CD8-positive, alpha-beta memory T cell (primary cell): Measurements from ENCODE around the gene BNC2. TPM values are rescaled to one million over a fixed set of nuclear protein-coding genes. Genes with fewer than 3 reads are reported as not detected.

Experiments
- CTCF ChIA-PET: fragments of 350-600 bp; sonication (Branson Sonifier 250); formaldehyde crosslinking; loops from one replicate; lab custom pipeline; 2021; ENCODE audit warnings: antibody characterized with exemption; lab: Charles Lee
- POLR2A ChIA-PET: fragments of 350-600 bp; sonication (Branson Sonifier 250); formaldehyde crosslinking; loops from one replicate; lab custom pipeline; 2021; ENCODE audit warnings: antibody characterized with exemption; lab: Charles Lee
- DNase-seq, 5 donors: peaks; one replicate each; pipeline versions ENCODE4 v3.0.0 to v3.0.0-alpha.2; 2020 to 2022; ENCODE audit warnings: mixed read lengths in 1 of 5
- H3K27ac ChIP-seq: one replicate; pipeline ENCODE4 v1.7.0; 2013; ENCODE audit warnings: low read depth, mild to moderate bottlenecking, low read length, moderate library complexity
- H3K27me3 ChIP-seq: 2 replicates; pipeline ENCODE4 v1.7.0; 2013; ENCODE audit warnings: low read length, mild to moderate bottlenecking; ENCODE audit not compliant: insufficient read depth, poor library complexity, severe bottlenecking
- H3K36me3 ChIP-seq: 2 replicates; pipeline ENCODE4 v1.7.0; 2013; ENCODE audit warnings: mild to moderate bottlenecking, low read length, moderate library complexity; ENCODE audit not compliant: insufficient read depth
- H3K4me1 ChIP-seq: 2 replicates; pipeline ENCODE4 v1.7.0; 2013; ENCODE audit warnings: mild to moderate bottlenecking, low read length, moderate library complexity; ENCODE audit not compliant: insufficient read depth
- H3K4me3 ChIP-seq: 2 replicates; pipeline ENCODE4 v1.7.0; 2013; ENCODE audit warnings: mild to moderate bottlenecking, low read length
- H3K9me3 ChIP-seq: 2 replicates; pipeline ENCODE4 v1.7.0; 2013; ENCODE audit warnings: mild to moderate bottlenecking, low read length
- H3K27ac Mint-ChIP-seq, 8 donors: one replicate each; pipeline ENCODE4 v1.8.0; 2020 to 2021; ENCODE audit warnings: mixed read lengths in 8 of 8, mild to moderate bottlenecking in 6 of 8, inconsistent platforms in 3 of 8, moderate library complexity in 3 of 8
- H3K27me3 Mint-ChIP-seq, 2 donors: one replicate each; pipeline ENCODE4 v1.8.0; 2020 to 2021; ENCODE audit warnings: mixed read lengths in 2 of 2, mild to moderate bottlenecking in 1 of 2, moderate library complexity in 1 of 2
- H3K36me3 Mint-ChIP-seq, 3 donors: one replicate each; pipeline ENCODE4 v1.8.0; 2020 to 2021; ENCODE audit warnings: mixed read lengths in 3 of 3, inconsistent platforms in 1 of 3, mild to moderate bottlenecking in 1 of 3
- H3K4me1 Mint-ChIP-seq, 3 donors: one replicate each; pipeline ENCODE4 v1.8.0; 2020 to 2021; ENCODE audit warnings: mixed read lengths in 3 of 3, inconsistent platforms in 1 of 3, mild to moderate bottlenecking in 1 of 3
- H3K4me3 Mint-ChIP-seq, 7 donors: one replicate each; pipeline ENCODE4 v1.8.0; 2020 to 2021; ENCODE audit warnings: mixed read lengths in 7 of 7, mild to moderate bottlenecking in 6 of 7, moderate library complexity in 4 of 7, inconsistent platforms in 2 of 7
- H3K9me3 Mint-ChIP-seq, 5 donors: one replicate each; pipeline ENCODE4 v1.8.0; 2020 to 2022; ENCODE audit warnings: mixed read lengths in 5 of 5, mild to moderate bottlenecking in 3 of 5, moderate library complexity in 2 of 5, inconsistent platforms in 1 of 5
- polyA plus RNA-seq: library from polyadenylated mRNA; unstranded; fragments of 300-500 nt; fragmentation: Illumina TruSeq; gene quantifications from one replicate; pipeline ENCODE4 v1.2.3, GENCODE V29; 2021
- total RNA-seq, 2 experiments: library from RNA; stranded (reverse); gene quantifications; one replicate each; pipeline ENCODE4 v1.2.3, GENCODE V29; 2021

BNC2 gene
- total and polyA plus RNA-seq, 3 experiments from 2014 or later = 0.18 TPM; not detected in 2

GRCh38 chr9:16510482-16510881, 360.0 kb downstream of the BNC2 start:
- Histone ChIP-seq H3K36me3 (no peaks in the 10 kb centered on the region), H3K4me1 (no peaks in the 10 kb centered on the region), H3K27ac (no peak overlapping the region), H3K9me3 (no peaks in the 10 kb centered on the region), H3K27me3 (no peaks in the 10 kb centered on the region), H3K4me3 (no peak overlapping the region)
- H3K36me3 Mint-ChIP-seq = no peaks in the 10 kb centered on the region
- ChIA-PET POLR2A (no interaction called here), CTCF (no interaction called here)
- peaks cover 0 to 17% (median 5%) of the 10 kb centered on the region in 5 donors for H3K9me3 Mint-ChIP-seq
- no peak overlapping the region for H3K4me3 Mint-ChIP-seq
- no peak overlapping the region for H3K27ac Mint-ChIP-seq
- H3K4me1 Mint-ChIP-seq = no peaks in the 10 kb centered on the region
- H3K27me3 Mint-ChIP-seq = no peaks in the 10 kb centered on the region
- DNase-seq = no peak

- H3K27me3 ChIP-seq = no peaks in the 10 kb centered on the region
- POLR2A ChIA-PET = no interaction called here
- Mint-ChIP-seq H3K4me1 (no peaks in the 10 kb centered on the region), H3K36me3 (no peaks in the 10 kb centered on the region), H3K4me3 (no peak overlapping the region), H3K27ac (no peak overlapping the region), H3K27me3 (no peaks in the 10 kb centered on the region), H3K9me3 (peaks cover 0 to 17% (median 5%) of the 10 kb centered on the region in 5 donors)
- H3K4me3 ChIP-seq = no peak overlapping the region
- no peaks in the 10 kb centered on the region for H3K9me3 ChIP-seq
- H3K27ac ChIP-seq = no peak overlapping the region
- no peaks in the 10 kb centered on the region for H3K36me3 ChIP-seq
- no peak for DNase-seq
- H3K4me1 ChIP-seq = no peaks in the 10 kb centered on the region
- CTCF ChIA-PET = no interaction called here
Observed at GRCh38 chr9:16509997-16510396, 360.5 kb downstream of the BNC2 start.

DNA sequence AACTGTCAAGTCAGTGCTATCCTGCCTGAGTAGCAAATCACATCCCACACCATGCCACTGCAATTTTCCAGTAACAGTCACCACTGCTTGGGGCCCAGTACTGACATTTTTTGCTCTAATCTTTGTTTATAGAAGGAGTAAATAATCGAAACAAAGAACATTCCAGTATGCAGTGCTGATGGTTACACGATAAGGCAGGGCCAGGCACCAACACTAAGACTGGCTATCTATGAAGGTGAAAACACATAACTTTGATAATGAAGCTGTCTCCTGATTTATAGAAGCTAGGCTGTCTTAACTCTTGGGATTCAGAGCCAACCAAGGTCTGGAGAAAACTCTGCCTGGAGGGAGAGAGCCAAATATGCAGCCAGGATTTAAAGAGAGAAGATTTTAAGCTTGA, 365.3 kb downstream of the BNC2 start:
- H3K9me3 ChIP-seq = no peaks in the 10 kb centered on the region
- H3K27ac ChIP-seq = no peak overlapping the region
- H3K4me3 Mint-ChIP-seq = no peak overlapping the region
- no peaks in the 10 kb centered on the region for H3K27me3 ChIP-seq
- H3K4me1 ChIP-seq = no peaks in the 10 kb centered on the region
- ChIA-PET CTCF (no interaction called here), POLR2A (no interaction called here)
- no peaks in the 10 kb centered on the region for H3K27me3 Mint-ChIP-seq
- H3K4me1 Mint-ChIP-seq = no peaks in the 10 kb centered on the region
- no peak for DNase-seq
- no peak overlapping the region for H3K27ac Mint-ChIP-seq
- peaks cover 2 to 16% (median 5%) of the 10 kb centered on the region in 5 donors for H3K9me3 Mint-ChIP-seq
- no peaks in the 10 kb centered on the region for H3K36me3 ChIP-seq
- H3K4me3 ChIP-seq = no peak overlapping the region
- H3K36me3 Mint-ChIP-seq = no peaks in the 10 kb centered on the region

GRCh38 chr9:16501726-16502125, 368.7 kb downstream of the BNC2 start:
- H3K36me3 ChIP-seq = no peaks in the 10 kb centered on the region
- H3K4me1 Mint-ChIP-seq = no peaks in the 10 kb centered on the region
- ChIA-PET POLR2A (no interaction called here), CTCF (no interaction called here)
- no peaks in the 10 kb centered on the region for H3K36me3 Mint-ChIP-seq
- H3K4me3 Mint-ChIP-seq = peak overlapping the region in 1 of 7 donors; percentile 27
- peaks cover 0 to 1% of the 10 kb centered on the region in 2 donors for H3K27me3 Mint-ChIP-seq
- no peaks in the 10 kb centered on the region for H3K9me3 ChIP-seq
- no peak overlapping the region for H3K27ac Mint-ChIP-seq
- no peaks in the 10 kb centered on the region for H3K4me1 ChIP-seq
- no peak for DNase-seq
- H3K9me3 Mint-ChIP-seq = peaks cover 0 to 9% (median 4%) of the 10 kb centered on the region in 5 donors
- no peaks in the 10 kb centered on the region for H3K27me3 ChIP-seq
- no peak overlapping the region for H3K27ac ChIP-seq
- no peak overlapping the region for H3K4me3 ChIP-seq

DNA sequence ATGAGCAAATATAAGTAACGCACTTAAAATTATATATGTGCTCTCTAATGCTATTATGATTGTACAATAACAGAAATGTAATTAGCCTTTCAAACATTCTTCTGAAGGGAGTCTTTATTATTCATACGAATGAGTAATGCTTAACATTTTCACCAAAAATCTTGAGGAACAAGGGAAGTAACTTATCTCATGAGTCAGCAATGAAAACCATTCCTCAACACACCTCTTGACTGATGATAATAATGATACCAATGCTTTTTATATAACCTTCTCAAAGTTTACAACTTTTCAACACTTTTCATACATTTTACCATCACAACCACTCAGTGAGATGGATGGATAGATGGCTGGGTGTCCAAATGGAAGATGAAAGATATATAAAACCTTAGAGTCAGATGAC, 369.3 kb downstream of the BNC2 start:
- H3K36me3 ChIP-seq = no peaks in the 10 kb centered on the region
- ChIA-PET POLR2A (no interaction called here), CTCF (no interaction called here)
- H3K36me3 Mint-ChIP-seq = no peaks in the 10 kb centered on the region
- no peaks in the 10 kb centered on the region for H3K4me1 Mint-ChIP-seq
- no peaks in the 10 kb centered on the region for H3K9me3 ChIP-seq
- DNase-seq = no peak
- H3K27me3 ChIP-seq = no peaks in the 10 kb centered on the region
- no peak overlapping the region for H3K4me3 ChIP-seq
- peaks cover 0 to 9% (median 4%) of the 10 kb centered on the region in 5 donors for H3K9me3 Mint-ChIP-seq
- no peak overlapping the region for H3K4me3 Mint-ChIP-seq
- no peaks in the 10 kb centered on the region for H3K4me1 ChIP-seq
- peaks cover 0 to 1% of the 10 kb centered on the region in 2 donors for H3K27me3 Mint-ChIP-seq
- H3K27ac Mint-ChIP-seq = no peak overlapping the region
- H3K27ac ChIP-seq = no peak overlapping the region

GRCh38 chr9:16500386-16500785, 370.1 kb downstream of the BNC2 start:
- POLR2A ChIA-PET = no interaction called here
- Mint-ChIP-seq H3K27ac (peak overlapping the region in 1 of 8 donors; percentile 17), H3K27me3 (peaks cover 0 to 1% of the 10 kb centered on the region in 2 donors), H3K4me3 (no peak overlapping the region), H3K4me1 (no peaks in the 10 kb centered on the region), H3K36me3 (no peaks in the 10 kb centered on the region), H3K9me3 (peaks cover 0 to 9% (median 4%) of the 10 kb centered on the region in 5 donors)
- DNase-seq = no peak
- CTCF ChIA-PET = no interaction called here
- Histone ChIP-seq H3K27ac (no peak overlapping the region), H3K36me3 (no peaks in the 10 kb centered on the region), H3K9me3 (no peaks in the 10 kb centered on the region), H3K4me3 (no peak overlapping the region), H3K4me1 (no peaks in the 10 kb centered on the region), H3K27me3 (no peaks in the 10 kb centered on the region)

GRCh38 chr9:16499892-16500291, 370.6 kb downstream of the BNC2 start:
- Mint-ChIP-seq H3K4me3 (no peak overlapping the region), H3K9me3 (peaks cover 0 to 9% (median 4%) of the 10 kb centered on the region in 5 donors)
- CTCF ChIA-PET = no interaction called here

DNA sequence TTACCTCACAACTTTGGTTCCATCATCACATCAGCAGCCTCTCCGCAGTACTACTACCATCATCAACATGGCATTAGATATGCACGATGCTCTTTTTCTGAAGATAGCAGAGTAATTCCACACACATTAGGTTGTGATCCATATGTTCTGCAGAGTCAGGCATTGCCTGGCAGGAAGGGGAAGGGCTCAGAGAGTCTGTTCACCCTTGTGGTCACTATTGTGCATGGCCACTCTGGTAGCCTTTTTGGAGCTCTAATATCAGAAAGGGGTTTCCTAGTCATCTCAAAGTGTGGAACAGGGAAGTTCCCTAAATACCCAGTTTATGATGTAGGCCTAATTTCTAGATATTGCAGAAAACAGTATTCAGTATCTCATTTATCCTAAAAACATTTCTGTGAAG, 373.6 kb downstream of the BNC2 start:
- Mint-ChIP-seq H3K27ac (no peak overlapping the region), H3K4me3 (no peak overlapping the region), H3K9me3 (peaks cover 0 to 14% (median 6%) of the 10 kb centered on the region in 5 donors), H3K36me3 (no peaks in the 10 kb centered on the region), H3K27me3 (peaks cover 0 to 1% of the 10 kb centered on the region in 2 donors), H3K4me1 (no peaks in the 10 kb centered on the region)
- POLR2A ChIA-PET = no interaction called here
- Histone ChIP-seq H3K4me1 (no peaks in the 10 kb centered on the region), H3K4me3 (no peak overlapping the region), H3K27me3 (no peaks in the 10 kb centered on the region), H3K9me3 (no peaks in the 10 kb centered on the region), H3K36me3 (no peaks in the 10 kb centered on the region), H3K27ac (no peak overlapping the region)
- CTCF ChIA-PET = no interaction called here
- no peak for DNase-seq

More at GRCh38 chr9:16499892-16500291, 370.6 kb downstream of the BNC2 start:
- DNase-seq = no peak
- Histone ChIP-seq H3K9me3 (no peaks in the 10 kb centered on the region), H3K36me3 (no peaks in the 10 kb centered on the region), H3K4me1 (no peaks in the 10 kb centered on the region), H3K27me3 (no peaks in the 10 kb centered on the region), H3K4me3 (no peak overlapping the region), H3K27ac (no peak overlapping the region)
- Mint-ChIP-seq H3K36me3 (no peaks in the 10 kb centered on the region), H3K27ac (peak overlapping the region in 1 of 8 donors; percentile 17), H3K4me1 (no peaks in the 10 kb centered on the region), H3K27me3 (peaks cover 0 to 1% of the 10 kb centered on the region in 2 donors)
- POLR2A ChIA-PET = no interaction called here

- Mint-ChIP-seq H3K27ac (no peak overlapping the region), H3K9me3 (peaks cover 0 to 8% (median 3%) of the 10 kb centered on the region in 5 donors), H3K4me1 (no peaks in the 10 kb centered on the region), H3K36me3 (no peaks in the 10 kb centered on the region), H3K4me3 (no peak overlapping the region), H3K27me3 (no peaks in the 10 kb centered on the region)
- no peak for DNase-seq
- Histone ChIP-seq H3K36me3 (no peaks in the 10 kb centered on the region), H3K27ac (no peak overlapping the region), H3K4me3 (no peak overlapping the region), H3K27me3 (no peaks in the 10 kb centered on the region), H3K4me1 (no peaks in the 10 kb centered on the region), H3K9me3 (no peaks in the 10 kb centered on the region)
- CTCF ChIA-PET = no interaction called here
- POLR2A ChIA-PET = no interaction called here
Observed at GRCh38 chr9:16487915-16488314, 382.6 kb downstream of the BNC2 start.
